SU-DHL-6 (cell line): ENCODE results near the gene WDSUB1.

Experiments used
- H2AFZ ChIP-seq: fragments of 200-600 bp; sonication (generic); 2 replicates; pipeline ENCODE4 v1.6.1; 2014; ENCODE audit warnings: low read depth, mild to moderate bottlenecking, moderate library complexity, mixed read lengths, antibody characterized with exemption, low read length; ENCODE audit not compliant: severe bottlenecking
- H3F3A ChIP-seq: fragments of 200-600 bp; shearing (Covaris generic); 2 replicates; pipeline ENCODE4 v1.6.0; 2016; ENCODE audit warnings: antibody characterized with exemption, mild to moderate bottlenecking; ENCODE audit not compliant: insufficient read depth
- H3K27ac ChIP-seq: fragments of 200-600 bp; sonication (generic); 2 replicates; pipeline ENCODE4 v1.5.1; 2016; ENCODE audit warnings: low read depth, mild to moderate bottlenecking, low read length, moderate library complexity, mixed read lengths
- H3K27me3 ChIP-seq: fragments of 200-600 bp; sonication (generic), shearing (Covaris generic); 2 replicates; pipeline ENCODE4 v1.6.0; 2014; ENCODE audit warnings: mild to moderate bottlenecking, low read length
- H3K36me3 ChIP-seq: fragments of 200-600 bp; sonication (generic); 2 replicates; pipeline ENCODE4 v1.6.1; 2014; ENCODE audit warnings: mild to moderate bottlenecking, low read length, mixed read lengths
- H3K4me2 ChIP-seq: fragments of 300-600, 200-600 bp; shearing (Covaris generic), sonication (generic); 2 replicates; pipeline ENCODE4 v1.6.0; 2014; ENCODE audit warnings: low read length, low read depth, mild to moderate bottlenecking; ENCODE audit not compliant: poor library complexity, severe bottlenecking
- H3K4me3 ChIP-seq: fragments of 200-600 bp; sonication (generic); 2 replicates; pipeline ENCODE4 v1.5.1; 2014; ENCODE audit warnings: antibody characterized with exemption, low read length, mild to moderate bottlenecking, mixed read lengths; ENCODE audit not compliant: insufficient read depth, poor library complexity, severe bottlenecking
- H3K79me2 ChIP-seq: fragments of 200-600 bp; sonication (generic); 2 replicates; pipeline ENCODE4 v1.6.1; 2014; ENCODE audit warnings: mild to moderate bottlenecking, low read length, moderate library complexity; ENCODE audit not compliant: insufficient read depth
- H3K9ac ChIP-seq: fragments of 200-600 bp; sonication (generic); 2 replicates; pipeline ENCODE4 v1.7.0; 2014; ENCODE audit warnings: mild to moderate bottlenecking, low read length
- H3K9me2 ChIP-seq: fragments of 200-600 bp; sonication (generic); replicated peaks from 2 replicates; pipeline ENCODE4 v1.6.1; 2014; ENCODE audit warnings: low read length; ENCODE audit not compliant: insufficient read depth
- H3K9me3 ChIP-seq: fragments of 200-600 bp; sonication (generic); 2 replicates; pipeline ENCODE4 v1.6.1; 2014; ENCODE audit warnings: low read length, mixed read lengths; ENCODE audit not compliant: insufficient read depth
- H4K20me1 ChIP-seq: fragments of 200-600 bp; sonication (generic); 2 replicates; pipeline ENCODE4 v1.6.1; 2014; ENCODE audit warnings: low read depth, mild to moderate bottlenecking, antibody characterized with exemption, low read length, moderate library complexity, mixed read lengths
- EZH2phosphoT487 ChIP-seq: fragments of 200-600 bp; sonication (generic), shearing (Covaris generic); conservative IDR thresholded peaks from 2 replicates; pipeline ENCODE4 v1.6.1; 2018; ENCODE audit warnings: mild to moderate bottlenecking, antibody characterized with exemption, low read length, moderate library complexity, mixed read lengths
- TF ChIP-seq, protein P1 (sequence below): fragments of 200-600 bp; sonication (generic); IDR thresholded peaks from one replicate; pipeline ENCODE4 v1.5.1; 2017; ENCODE audit warnings: antibody characterized with exemption, mild to moderate bottlenecking, low read length, moderate library complexity; ENCODE audit not compliant: insufficient read depth, poor library complexity, severe bottlenecking

WDSUB1 gene

DNA sequence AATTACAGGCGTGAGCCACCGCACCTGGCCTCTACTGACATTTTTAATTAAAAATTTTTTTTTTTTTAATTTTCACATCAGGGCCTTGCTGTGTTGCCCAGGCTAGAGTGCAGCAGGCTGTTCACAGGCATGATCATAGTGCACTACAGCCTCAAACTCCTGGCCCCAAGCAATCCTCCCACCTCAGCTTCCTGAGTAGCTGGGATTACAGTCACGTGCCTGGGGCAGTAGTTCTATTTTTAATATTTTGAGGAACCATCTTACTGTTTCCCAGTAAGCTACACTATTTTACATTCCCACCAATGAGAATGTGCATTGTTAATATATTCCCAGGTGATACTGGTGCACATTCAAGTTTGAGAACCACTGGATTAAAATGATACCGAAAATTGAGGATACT is 92.7 kb downstream of the WDSUB1 start:
- Histone ChIP-seq H3K4me3 (no peak overlapping the region), H3K27me3 (no peaks in the 10 kb centered on the region), H3F3A (no peaks in the 10 kb centered on the region), H3K9me3 (no peaks in the 10 kb centered on the region), H3K27ac (no peak overlapping the region), H4K20me1 (no peaks in the 10 kb centered on the region), H3K9me2 (no peaks in the 10 kb centered on the region), H2AFZ (no peak overlapping the region), H3K79me2 (no peaks in the 10 kb centered on the region), H3K4me2 (no peak overlapping the region), H3K36me3 (no peaks in the 10 kb centered on the region), H3K9ac (no peak overlapping the region)
- TF ChIP-seq, protein P1, sequence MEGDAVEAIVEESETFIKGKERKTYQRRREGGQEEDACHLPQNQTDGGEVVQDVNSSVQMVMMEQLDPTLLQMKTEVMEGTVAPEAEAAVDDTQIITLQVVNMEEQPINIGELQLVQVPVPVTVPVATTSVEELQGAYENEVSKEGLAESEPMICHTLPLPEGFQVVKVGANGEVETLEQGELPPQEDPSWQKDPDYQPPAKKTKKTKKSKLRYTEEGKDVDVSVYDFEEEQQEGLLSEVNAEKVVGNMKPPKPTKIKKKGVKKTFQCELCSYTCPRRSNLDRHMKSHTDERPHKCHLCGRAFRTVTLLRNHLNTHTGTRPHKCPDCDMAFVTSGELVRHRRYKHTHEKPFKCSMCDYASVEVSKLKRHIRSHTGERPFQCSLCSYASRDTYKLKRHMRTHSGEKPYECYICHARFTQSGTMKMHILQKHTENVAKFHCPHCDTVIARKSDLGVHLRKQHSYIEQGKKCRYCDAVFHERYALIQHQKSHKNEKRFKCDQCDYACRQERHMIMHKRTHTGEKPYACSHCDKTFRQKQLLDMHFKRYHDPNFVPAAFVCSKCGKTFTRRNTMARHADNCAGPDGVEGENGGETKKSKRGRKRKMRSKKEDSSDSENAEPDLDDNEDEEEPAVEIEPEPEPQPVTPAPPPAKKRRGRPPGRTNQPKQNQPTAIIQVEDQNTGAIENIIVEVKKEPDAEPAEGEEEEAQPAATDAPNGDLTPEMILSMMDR, result no peak
- no peak for TF ChIP-seq EZH2phosphoT487

DNA sequence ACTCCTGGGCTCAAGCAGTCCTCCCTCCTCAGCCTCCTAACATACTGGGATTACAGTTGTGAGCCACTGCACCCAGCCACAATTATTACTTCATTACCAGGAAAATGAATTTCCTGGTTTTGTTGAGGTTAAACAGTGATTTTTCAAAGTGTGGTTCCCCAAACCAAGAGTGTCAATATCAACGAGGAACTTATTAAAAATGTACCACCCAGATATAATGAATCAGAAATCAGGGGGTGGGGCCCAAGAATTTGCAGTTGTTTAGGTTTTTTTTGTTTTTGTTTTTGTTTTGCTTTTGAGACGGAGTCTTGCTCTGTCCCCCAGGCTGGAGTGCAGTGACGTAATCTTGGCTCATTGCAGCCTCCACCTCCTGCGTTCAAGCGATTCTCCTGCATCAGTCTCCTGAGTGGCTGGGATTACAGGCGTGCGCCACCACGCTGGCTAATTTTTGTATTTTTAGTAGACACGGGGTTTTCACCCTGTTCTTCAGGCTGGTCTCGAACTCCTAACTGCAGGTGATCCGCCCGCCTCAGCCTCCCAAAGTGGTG is 94.1 kb downstream of the WDSUB1 start:
- Histone ChIP-seq H3K27me3 (no peaks in the 10 kb centered on the region), H4K20me1 (no peaks in the 10 kb centered on the region), H3K9me3 (no peaks in the 10 kb centered on the region), H3K9me2 (no peaks in the 10 kb centered on the region), H3K36me3 (no peaks in the 10 kb centered on the region), H3K27ac (no peak overlapping the region), H2AFZ (no peak overlapping the region), H3K9ac (no peak overlapping the region), H3K4me3 (no peak overlapping the region), H3F3A (no peaks in the 10 kb centered on the region), H3K79me2 (no peaks in the 10 kb centered on the region), H3K4me2 (no peak overlapping the region)
- no peak for TF ChIP-seq EZH2phosphoT487
- TF ChIP-seq, protein P1, result no peak

DNA sequence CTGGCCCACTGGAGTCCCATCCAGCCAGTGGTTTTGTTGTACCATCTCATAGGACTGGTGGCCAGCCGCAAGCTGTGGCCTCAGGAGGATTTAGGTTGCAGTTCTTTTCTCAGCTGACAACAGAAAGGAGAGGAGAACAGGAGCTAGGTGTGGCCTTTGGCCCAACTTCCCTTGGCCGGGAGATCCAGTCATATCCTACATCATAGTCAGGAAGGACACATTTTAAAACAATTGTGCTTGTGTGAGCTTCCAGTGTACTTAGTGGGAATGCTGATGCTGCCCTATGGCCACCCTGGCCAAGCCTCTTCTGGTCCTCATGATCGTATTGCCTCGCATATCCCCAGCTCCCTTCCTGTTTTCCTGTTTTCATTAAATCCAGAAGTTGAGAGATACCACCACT is 98.1 kb downstream of the WDSUB1 start:
- no peaks in the 10 kb centered on the region for H3K36me3 ChIP-seq
- H3K9ac ChIP-seq, result no peak overlapping the region
- no peak overlapping the region for H3K4me3 ChIP-seq
- no peak overlapping the region for H3K27ac ChIP-seq
- H2AFZ ChIP-seq, result no peak overlapping the region
- no peaks in the 10 kb centered on the region for H3K27me3 ChIP-seq
- H3F3A ChIP-seq, result no peaks in the 10 kb centered on the region
- no peak for TF ChIP-seq EZH2phosphoT487
- H3K9me3 ChIP-seq, result no peaks in the 10 kb centered on the region
- H4K20me1 ChIP-seq, result no peaks in the 10 kb centered on the region
- no peaks in the 10 kb centered on the region for H3K79me2 ChIP-seq
- no peaks in the 10 kb centered on the region for H3K9me2 ChIP-seq
- H3K4me2 ChIP-seq, result no peak overlapping the region

DNA sequence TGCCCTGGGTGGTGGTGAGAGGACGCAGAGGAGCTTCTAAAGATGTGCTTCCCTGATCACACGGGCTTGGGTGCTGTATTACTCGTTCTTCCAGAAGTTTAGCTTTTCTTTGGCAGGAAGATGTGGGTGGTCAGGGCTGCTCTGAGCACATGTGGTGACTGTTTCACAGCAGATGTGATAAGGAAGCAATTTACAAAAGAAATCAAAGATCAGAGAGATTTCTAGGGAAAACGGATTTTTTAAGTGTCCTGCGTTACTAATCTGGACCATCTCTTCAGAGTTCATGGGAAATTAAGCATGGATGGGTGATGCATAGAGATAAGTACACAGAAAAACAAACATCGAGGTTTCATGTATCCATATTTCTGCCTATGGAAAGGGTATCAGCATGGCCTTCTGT is 99.4 kb downstream of the WDSUB1 start:
- no peaks in the 10 kb centered on the region for H3K79me2 ChIP-seq
- no peaks in the 10 kb centered on the region for H3K9me3 ChIP-seq
- H3K36me3 ChIP-seq, result no peaks in the 10 kb centered on the region
- H2AFZ ChIP-seq, result no peak overlapping the region
- no peak for TF ChIP-seq EZH2phosphoT487
- TF ChIP-seq, protein P1, result no peak
- H3K4me3 ChIP-seq, result no peak overlapping the region
- no peak overlapping the region for H3K4me2 ChIP-seq
- H4K20me1 ChIP-seq, result no peaks in the 10 kb centered on the region
- no peak overlapping the region for H3K27ac ChIP-seq
- H3F3A ChIP-seq, result no peaks in the 10 kb centered on the region
- no peaks in the 10 kb centered on the region for H3K9me2 ChIP-seq
- no peaks in the 10 kb centered on the region for H3K27me3 ChIP-seq
- no peak overlapping the region for H3K9ac ChIP-seq
